HG03066 (cell line): ENCODE results near the gene SBSN.

Source experiments
- ATAC-seq: cut with Tn5 transposase; IDR thresholded peaks from one replicate; pipeline ENCODE4 v1.9.1; 2021; ENCODE audit warnings: low read depth; ENCODE audit not compliant: unreplicated experiment

Gene SBSN

GRCh38 chr19:35528218-35529038, at the start of gene SBSN:
SBSN (minus strand) TSS chr19:35528311; CDS start chr19:35528281, 30 bp downstream.
- ATAC-seq: no peak

DNA sequence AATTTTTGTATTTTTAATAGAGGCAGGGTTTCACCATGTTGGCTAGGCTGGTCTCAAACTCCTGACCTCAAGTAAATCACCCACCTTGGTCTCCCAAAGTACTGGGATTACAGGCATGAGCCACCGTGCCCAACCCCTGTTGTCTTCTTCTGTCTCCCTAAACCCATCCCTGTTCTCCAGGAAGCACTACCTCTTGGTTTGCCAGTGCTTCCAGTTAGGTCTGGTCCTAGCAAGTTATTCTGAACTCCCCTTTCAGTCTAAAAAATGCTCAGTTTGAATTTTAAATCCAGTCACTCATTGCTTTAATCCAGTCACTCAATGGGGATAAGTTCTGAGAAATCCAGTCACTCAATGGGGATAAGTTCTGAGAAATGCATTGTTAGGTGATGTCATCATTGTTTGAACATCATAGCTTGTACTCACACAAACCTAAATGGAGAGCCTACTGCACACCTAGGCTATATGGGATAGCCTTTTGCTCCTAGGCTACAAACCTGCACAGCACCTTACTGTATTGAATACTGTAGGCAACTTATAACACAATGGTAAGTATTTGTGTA, 43.4 kb upstream of the SBSN start:
- no peak for ATAC-seq

GRCh38 chr19:35569281-35569781, 41.2 kb upstream of the SBSN start:
- no peak for ATAC-seq

DNA sequence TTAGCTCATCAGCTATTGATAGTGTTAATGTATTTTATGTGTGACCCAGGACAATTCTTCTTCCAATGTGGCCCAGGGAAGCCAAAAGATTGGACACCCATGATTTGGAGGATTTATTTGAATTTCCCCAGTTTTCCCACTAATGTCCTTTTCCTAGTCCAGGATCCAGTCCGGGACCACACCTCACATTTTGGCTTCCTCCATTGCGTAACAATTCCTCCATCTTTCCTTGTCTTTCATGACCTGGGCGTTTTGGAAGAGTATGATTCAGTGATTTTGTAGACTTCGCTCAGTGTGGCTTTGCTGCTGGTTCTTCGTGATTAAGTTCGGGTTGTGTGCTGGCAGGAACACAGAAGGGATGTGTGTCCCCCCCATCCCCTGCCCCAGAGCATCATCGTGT, 38.6 kb upstream of the SBSN start:
- no peak for ATAC-seq

DNA sequence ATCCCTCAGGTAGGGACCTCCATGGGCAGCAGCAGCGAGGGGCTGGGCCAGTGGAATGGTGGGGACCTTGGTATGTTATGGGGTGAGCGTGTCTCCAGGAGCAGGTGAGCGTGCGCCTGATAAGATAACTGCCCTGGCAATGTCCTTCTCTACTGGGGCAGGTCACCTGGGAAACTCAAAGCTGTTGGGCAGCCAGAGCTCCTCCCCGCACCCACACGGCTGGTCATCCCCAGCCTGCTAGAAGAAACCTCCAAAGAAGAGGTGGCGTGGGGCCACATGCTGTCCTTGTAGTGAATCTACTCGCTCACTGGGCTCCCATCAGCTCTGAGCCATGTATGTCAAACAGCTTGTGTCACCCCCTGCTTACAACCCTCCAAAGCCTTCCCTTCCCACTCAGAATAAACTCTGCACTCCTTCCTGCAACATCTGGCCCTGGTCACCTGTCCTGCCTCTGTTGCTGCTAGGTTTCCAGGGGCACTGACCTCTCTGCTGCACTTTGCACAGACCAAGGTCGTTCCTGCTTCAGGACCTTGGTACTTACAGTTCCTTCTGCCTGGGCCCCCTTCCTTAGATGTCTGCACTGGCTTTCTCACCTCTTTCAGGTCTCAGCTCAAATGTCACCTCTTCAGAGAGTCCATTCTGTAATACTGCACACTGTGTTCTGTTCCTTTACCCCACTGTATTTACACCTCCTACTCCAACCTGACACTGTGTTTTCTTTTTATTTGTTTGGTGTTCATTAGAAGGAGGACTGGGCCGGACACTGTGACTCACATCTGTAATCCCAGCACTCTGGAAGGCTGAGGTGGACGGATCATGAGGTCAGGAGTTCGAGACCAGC, 37.1 kb upstream of the SBSN start:
- ATAC-seq: no peak

GRCh38 chr19:35563207-35563829, 35.2 kb upstream of the SBSN start, which contains the start of gene ATP4A:
ATP4A (minus strand) TSS chr19:35563658; CDS start chr19:35563629, 29 bp downstream.
- ATAC-seq: no peak

DNA sequence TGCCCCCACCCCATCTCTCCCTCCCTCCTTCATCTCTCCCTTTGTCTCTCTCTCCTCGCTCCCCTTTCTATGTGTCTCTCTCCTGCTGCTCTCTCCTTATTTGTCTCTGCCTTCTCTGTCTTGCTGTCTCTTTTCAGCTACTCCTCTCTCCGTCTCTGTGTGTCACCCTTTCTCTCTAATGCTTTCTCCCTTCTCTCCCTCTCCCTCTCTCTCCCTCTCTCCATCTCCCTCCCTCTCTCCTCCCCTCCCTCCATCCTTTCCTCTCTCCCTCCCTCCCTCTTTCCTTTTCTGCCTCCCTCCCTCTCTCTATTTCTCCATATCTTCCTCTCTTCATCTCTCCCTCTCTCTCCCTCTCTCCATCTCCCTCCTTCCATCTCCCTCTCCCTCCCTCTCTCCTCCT, 34.7 kb upstream of the SBSN start:
- no peak for ATAC-seq

GRCh38 chr19:35562336-35562735, 34.2 kb upstream of the SBSN start:
- ATAC-seq: no peak

DNA sequence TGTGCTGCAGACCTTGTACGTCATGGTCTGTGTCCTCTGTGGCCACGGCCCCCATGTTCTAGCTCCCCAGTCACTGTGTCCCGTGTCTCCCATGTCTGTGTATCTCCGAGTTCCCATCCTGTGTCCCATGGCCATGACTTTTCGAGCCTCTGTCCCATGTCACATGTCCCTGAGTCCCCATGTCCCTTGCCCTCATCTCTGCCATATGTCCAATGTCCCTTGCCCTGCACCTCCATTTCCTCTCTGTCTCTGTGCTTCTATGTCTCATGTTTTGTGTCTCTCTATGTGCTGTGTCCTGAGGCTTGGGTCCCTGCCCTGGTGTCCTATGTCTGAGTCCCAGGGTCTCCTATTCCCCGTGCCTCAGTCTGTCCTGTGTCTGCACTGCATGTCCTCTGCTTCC, 33.3 kb upstream of the SBSN start:
- no peak for ATAC-seq

DNA sequence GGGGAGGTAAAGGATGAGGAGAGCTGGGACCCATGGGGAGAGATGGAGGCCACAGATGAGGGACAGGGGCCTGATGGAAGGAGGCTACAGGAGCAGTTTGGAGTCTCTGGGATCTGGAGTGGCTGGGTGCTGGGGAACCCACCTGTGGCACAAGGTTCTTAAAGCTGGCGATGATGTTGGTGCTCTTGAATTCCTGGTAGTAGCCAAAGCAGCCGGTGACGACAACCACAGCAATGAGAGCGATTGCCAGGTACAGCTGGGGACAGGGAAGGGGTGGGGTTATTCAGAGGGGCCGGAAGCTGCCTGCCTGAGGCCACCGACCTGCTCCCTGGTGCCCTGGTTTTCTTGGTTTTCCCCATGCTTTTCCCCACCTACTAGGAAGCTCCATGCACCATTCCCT, 32.6 kb upstream of the SBSN start:
- no peak for ATAC-seq

DNA sequence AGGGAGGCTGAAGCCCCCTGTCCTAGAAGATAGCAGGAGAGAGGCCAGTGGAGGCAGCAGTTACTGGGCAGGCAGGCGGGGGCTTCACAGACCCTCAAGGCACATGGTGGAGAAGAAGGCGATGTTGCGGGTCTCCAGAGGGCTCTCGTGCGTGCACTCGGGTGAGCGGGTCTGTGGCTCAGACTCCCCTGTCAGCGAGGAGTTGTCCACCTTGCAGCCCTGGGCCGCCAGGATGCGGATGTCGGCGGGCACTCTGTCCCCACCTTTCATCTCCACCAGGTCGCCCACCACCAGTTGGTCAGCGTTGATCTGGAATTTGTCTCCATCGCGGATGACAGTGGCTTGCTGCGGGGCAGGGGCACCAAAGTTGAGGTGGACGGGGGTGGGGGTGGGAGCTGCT, 32.2 kb upstream of the SBSN start:
- ATAC-seq: no peak

GRCh38 chr19:35559781-35560180, 31.7 kb upstream of the SBSN start:
- no peak for ATAC-seq

- ATAC-seq: no peak
These were observed 31.2 kb upstream of the SBSN start for GRCh38 chr19:35559281-35559659.

GRCh38 chr19:35558400-35559280, 30.5 kb upstream of the SBSN start:
- ATAC-seq: no peak

GRCh38 chr19:35557539-35558399, 29.7 kb upstream of the SBSN start:
- no peak for ATAC-seq

DNA sequence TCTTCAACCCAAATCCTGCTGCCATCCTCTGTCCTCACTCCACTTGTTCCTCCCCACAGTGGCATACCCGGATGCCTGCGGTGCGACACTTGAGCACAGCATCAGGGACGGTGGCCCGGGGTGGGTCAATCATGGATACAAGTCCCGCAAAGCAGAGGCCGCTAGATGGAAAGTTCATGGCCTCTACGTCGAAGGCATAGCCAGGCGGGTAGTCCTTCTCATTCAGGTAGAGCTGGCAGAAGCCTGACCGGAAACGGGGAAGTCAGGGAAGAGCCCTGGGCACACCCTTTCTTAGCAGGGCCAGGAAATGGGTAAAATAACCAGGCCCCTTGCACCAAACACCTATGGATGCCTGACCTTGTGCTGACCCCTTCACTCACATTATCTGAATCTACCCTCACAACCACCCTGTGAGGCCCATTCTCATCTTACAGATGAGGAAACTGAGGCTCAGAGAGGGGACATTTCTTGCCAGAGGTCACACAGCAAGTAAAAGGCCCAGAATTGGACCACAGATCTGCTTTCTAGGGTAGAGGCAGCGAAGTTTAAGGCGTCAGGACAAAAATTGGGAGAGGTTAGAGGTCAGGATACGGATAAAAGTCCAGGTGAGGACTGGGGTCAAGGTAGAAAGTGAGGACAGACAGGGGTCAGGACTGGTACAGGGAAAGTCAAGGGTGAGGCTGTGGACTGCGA, 28.9 kb upstream of the SBSN start:
- ATAC-seq: no peak

DNA sequence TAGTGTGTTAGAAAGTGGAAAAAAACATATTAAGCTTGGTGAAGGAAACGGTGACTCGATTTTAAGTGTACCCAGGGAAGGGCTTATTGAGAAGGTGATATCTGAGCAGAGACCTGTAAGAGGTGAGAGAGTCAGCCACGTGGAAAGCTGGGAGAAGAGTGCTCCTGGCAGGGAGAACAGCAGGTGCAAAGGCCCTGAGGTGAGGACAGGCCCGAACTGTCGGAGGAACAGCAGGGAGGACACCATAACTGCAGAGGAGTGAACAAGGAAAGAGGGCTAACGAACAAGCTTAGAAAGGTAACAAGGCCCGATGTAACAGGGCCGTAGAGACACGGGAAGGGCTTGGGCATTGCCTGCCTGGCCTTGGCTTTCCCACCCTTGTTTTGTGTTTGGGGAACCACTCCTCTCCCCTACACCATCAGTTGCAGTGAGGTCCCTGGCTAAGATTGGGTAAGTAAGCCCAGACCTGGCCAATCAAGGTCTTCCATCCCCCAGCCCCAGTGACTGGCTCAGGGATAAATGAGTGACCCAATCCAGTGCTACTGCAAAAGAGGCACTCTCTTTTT, 28.0 kb upstream of the SBSN start:
- ATAC-seq: no peak
